ENCODE results near the gene ERLIN1. TPM values are rescaled to one million over a fixed set of nuclear protein-coding genes. Genes with fewer than 3 reads are reported as not detected.

ERLIN1 gene
- total and polyA plus RNA-seq, 2 experiments from 2014 or later = 26.3 to 35.7 TPM

- Histone ChIP-seq H3K36me3 (replicated peaks; ENCODE audit: insufficient read depth, low read depth) (no peaks in the 10 kb centered on the region), H3K27me3 (no peaks in the 10 kb centered on the region), H3K9me2 (replicated peaks; ENCODE audit: insufficient read depth) (no peaks in the 10 kb centered on the region), H4K20me1 (ENCODE audit: insufficient read depth, poor library complexity, severe bottlenecking) (no peaks in the 10 kb centered on the region), H3K9me3 (ENCODE audit: low read depth) (no peaks in the 10 kb centered on the region), H3K4me2 (no peak overlapping the region), H3K27ac (no peak overlapping the region), H2AFZ (no peak overlapping the region), H3K4me1 (ENCODE audit: insufficient read depth) (peaks cover 7% of the 10 kb centered on the region), H3K79me2 (peaks cover 29% of the 10 kb centered on the region), H3K4me3 (no peak overlapping the region)
- DNase-seq (ENCODE audit: low spot score) = no peak
- WGBS (ENCODE audit: low lambda C conversion rate, missing lambda C conversion rate) = 96% methylated on average over 5 of the region's 5 CpGs
- TF ChIP-seq EZH2 (IDR thresholded peaks at IDR 0.05; ENCODE audit: borderline replicate concordance) (no peak), CTCF (IDR thresholded peaks at IDR 0.05; ENCODE audit: poor library complexity) (no peak)
These were observed 38.0 kb upstream of the ERLIN1 start for GRCh38 chr10:100223879-100224278.

GRCh38 chr10:100222529-100222928 lies 36.7 kb upstream of the ERLIN1 start:
- no peaks in the 10 kb centered on the region for H3K36me3 ChIP-seq (replicated peaks; ENCODE audit: insufficient read depth, low read depth)
- no peak overlapping the region for H2AFZ ChIP-seq
- no peak overlapping the region for H3K4me2 ChIP-seq
- H3K27me3 ChIP-seq = no peaks in the 10 kb centered on the region
- no peaks in the 10 kb centered on the region for H3K9me2 ChIP-seq (replicated peaks; ENCODE audit: insufficient read depth)
- TF ChIP-seq CTCF (IDR thresholded peaks at IDR 0.05; ENCODE audit: poor library complexity) (no peak), EZH2phosphoT487 (IDR thresholded peaks at IDR 0.05; ENCODE audit: low read depth, severe bottlenecking, unreplicated experiment) (no peak), EZH2 (IDR thresholded peaks at IDR 0.05; ENCODE audit: borderline replicate concordance) (no peak)
- H3K79me2 ChIP-seq = peaks cover 17% of the 10 kb centered on the region
- H3K4me3 ChIP-seq = no peak overlapping the region
- H3K9me3 ChIP-seq (ENCODE audit: low read depth) = no peaks in the 10 kb centered on the region
- 97% methylated on average over 2 of the region's 2 CpGs for WGBS (ENCODE audit: low lambda C conversion rate, missing lambda C conversion rate)
- DNase-seq (ENCODE audit: low spot score) = no peak
- H3K27ac ChIP-seq = no peak overlapping the region
- no peaks in the 10 kb centered on the region for H3K4me1 ChIP-seq (ENCODE audit: insufficient read depth)
- no peaks in the 10 kb centered on the region for H4K20me1 ChIP-seq (ENCODE audit: insufficient read depth, poor library complexity, severe bottlenecking)

GRCh38 chr10:100216006-100216405 lies 30.2 kb upstream of the ERLIN1 start:
- Histone ChIP-seq H3K9me3 (ENCODE audit: low read depth) (no peaks in the 10 kb centered on the region), H4K20me1 (ENCODE audit: insufficient read depth, poor library complexity, severe bottlenecking) (no peaks in the 10 kb centered on the region), H3K9me2 (replicated peaks; ENCODE audit: insufficient read depth) (no peaks in the 10 kb centered on the region), H3K27me3 (no peaks in the 10 kb centered on the region), H3K79me2 (no peaks in the 10 kb centered on the region), H3K4me3 (no peak overlapping the region), H3K27ac (no peak overlapping the region), H3K36me3 (replicated peaks; ENCODE audit: insufficient read depth, low read depth) (no peaks in the 10 kb centered on the region), H2AFZ (no peak overlapping the region), H3K4me2 (no peak overlapping the region), H3K4me1 (ENCODE audit: insufficient read depth) (no peaks in the 10 kb centered on the region)
- DNase-seq (ENCODE audit: low spot score) = no peak
- WGBS (ENCODE audit: low lambda C conversion rate, missing lambda C conversion rate) = 93% methylated on average over 2 of the region's 2 CpGs
- TF ChIP-seq EZH2 (IDR thresholded peaks at IDR 0.05; ENCODE audit: borderline replicate concordance) = no peak

- H3K79me2 ChIP-seq = no peaks in the 10 kb centered on the region
- DNase-seq (ENCODE audit: low spot score) = no peak
- H3K4me1 ChIP-seq (ENCODE audit: insufficient read depth) = no peaks in the 10 kb centered on the region
- H4K20me1 ChIP-seq (ENCODE audit: insufficient read depth, poor library complexity, severe bottlenecking) = no peaks in the 10 kb centered on the region
- H3K4me2 ChIP-seq = no peak overlapping the region
- no peaks in the 10 kb centered on the region for H3K9me2 ChIP-seq (replicated peaks; ENCODE audit: insufficient read depth)
- H3K27me3 ChIP-seq = no peaks in the 10 kb centered on the region
- no peak overlapping the region for H3K4me3 ChIP-seq
- no peaks in the 10 kb centered on the region for H3K9me3 ChIP-seq (ENCODE audit: low read depth)
- no peak overlapping the region for H2AFZ ChIP-seq
- H3K27ac ChIP-seq = no peak overlapping the region
- 87% methylated on average over 7 of the region's 7 CpGs for WGBS (ENCODE audit: low lambda C conversion rate, missing lambda C conversion rate)
- no peaks in the 10 kb centered on the region for H3K36me3 ChIP-seq (replicated peaks; ENCODE audit: insufficient read depth, low read depth)
- TF ChIP-seq EZH2phosphoT487 (IDR thresholded peaks at IDR 0.05; ENCODE audit: low read depth, severe bottlenecking, unreplicated experiment) (no peak), EZH2 (IDR thresholded peaks at IDR 0.05; ENCODE audit: borderline replicate concordance) (no peak), CTCF (IDR thresholded peaks at IDR 0.05; ENCODE audit: poor library complexity) (no peak)
These were observed 23.5 kb upstream of the ERLIN1 start for GRCh38 chr10:100209303-100209702.

Data from hepatocyte (in vitro differentiated cells).